ENCODE data around the gene G3BP2.
"Not testable (repeated sequence)": the region's sequence is repeated elsewhere in the genome, so short reads cannot be mapped to it uniquely, and the experiment has no call there.

The G3BP2 gene

GRCh38 chr4:75673027-75673958 lies at the start of gene G3BP2:
TSS of gene G3BP2 (minus strand) at chr4:75673411. CDS start at chr4:75662025, 11,386 bp downstream.
- peak; percentile 97 for DNase-seq

GRCh38 chr4:75722417-75722816 lies 49.2 kb upstream of the G3BP2 start:
- no peak for DNase-seq

- DNase-seq: no peak
Observed at GRCh38 chr4:75718529-75718928, 45.3 kb upstream of the G3BP2 start.

DNA sequence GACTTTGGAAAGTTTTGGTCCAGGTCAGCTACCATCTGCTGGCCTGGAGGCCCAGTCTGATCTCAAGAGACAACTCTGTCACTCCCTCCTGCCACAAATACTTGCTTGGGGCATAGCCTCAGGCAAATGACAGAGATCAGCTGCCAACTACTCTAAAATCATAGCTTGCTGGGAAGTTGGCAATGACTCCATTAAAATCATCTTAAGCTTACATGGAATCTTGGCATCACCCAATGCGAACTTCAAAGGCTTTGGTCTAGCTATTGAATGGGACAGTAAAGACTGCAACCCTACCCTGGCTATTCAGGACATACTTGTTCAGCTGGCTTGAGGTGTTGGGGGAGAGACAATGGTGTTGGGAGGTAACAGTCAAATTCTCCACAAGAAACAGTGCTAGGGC lies 44.2 kb upstream of the G3BP2 start:
- DNase-seq: no peak

DNA sequence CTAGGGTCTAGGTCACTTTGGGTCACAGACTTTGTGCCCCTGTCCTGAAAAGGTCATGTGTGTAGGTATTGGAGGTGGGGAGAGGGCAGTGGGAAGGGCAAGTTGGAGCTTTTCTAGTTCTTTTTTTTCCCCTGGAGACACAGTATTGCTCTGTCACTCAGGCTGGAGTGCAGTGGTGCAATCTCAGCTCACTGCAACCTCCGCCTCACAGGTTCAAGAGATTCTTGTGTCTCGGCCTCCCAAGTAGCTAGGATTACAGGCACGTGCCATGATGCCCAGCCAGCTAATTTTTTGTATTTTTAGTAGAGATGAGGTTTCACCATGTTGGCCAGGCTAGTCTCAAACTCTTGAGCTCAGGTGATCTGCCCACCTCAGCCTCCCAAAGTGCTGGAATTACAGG lies 42.8 kb upstream of the G3BP2 start:
- not testable (repeated sequence) for DNase-seq

GRCh38 chr4:75715105-75715799 lies 42.0 kb upstream of the G3BP2 start:
- DNase-seq: no peak

- DNase-seq: no peak
Observed at GRCh38 chr4:75714704-75715103, 41.5 kb upstream of the G3BP2 start.

DNA sequence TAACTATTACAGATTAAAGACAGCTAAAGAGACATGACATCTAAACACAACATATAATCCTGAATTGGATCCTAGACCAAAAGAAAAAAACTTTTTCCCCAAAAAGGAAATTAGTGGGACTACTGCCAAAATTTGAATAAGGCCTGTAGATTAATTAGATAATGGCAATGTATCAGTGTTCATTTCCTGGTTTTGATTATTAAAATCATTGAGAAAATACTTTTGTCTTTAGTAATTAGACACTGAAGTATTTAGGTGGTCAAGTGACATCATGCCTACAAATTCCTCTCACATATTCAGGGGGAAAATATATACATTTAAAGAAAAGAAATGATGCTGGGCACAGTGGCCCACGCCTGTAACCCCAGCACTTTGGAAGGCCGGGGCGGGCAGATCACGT lies 40.8 kb upstream of the G3BP2 start:
- no peak for DNase-seq

DNA sequence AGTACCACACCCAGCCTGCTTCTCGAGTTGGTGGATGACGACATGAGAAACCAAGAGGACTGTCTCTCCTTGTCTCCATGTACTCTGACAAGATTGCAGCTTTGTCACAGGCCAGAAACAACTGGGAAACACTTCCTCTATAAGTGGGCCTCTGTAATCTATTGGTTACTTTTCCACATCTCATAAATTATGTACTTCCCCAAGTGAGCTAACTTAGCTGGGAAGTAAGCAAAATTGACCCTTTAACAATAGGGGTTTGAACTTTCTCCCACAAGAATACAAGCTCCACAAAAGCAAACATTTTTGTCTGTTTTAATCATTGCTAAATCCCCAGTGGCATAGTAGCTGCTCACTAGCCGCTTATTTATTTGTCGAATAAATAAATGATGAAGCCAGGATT lies 37.0 kb upstream of the G3BP2 start:
- no peak for DNase-seq

DNA sequence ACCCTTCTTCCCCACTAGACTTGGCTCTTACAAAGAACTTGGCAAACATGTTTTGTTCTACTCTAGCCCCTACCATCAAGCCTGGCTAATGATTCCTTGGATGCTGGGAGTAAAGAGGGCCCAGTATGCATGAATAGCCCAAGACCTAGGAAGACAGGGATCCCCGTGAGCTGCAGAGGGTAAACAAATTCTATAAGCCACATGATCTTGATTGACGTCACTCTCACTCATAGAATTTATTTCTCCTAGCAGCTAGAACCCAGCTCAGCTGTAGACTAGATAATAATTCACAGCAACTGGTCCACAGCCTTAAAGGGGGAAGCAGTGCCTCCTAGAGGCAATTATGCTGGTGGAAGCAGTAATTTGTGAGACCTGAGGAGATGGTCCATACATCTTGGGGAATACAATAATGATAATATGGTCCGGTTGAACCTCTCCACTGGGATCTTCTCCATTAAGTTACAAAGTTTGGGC lies 35.0 kb upstream of the G3BP2 start:
- DNase-seq: peak; percentile 8

GRCh38 chr4:75705198-75705977 lies 32.2 kb upstream of the G3BP2 start:
- no peak for DNase-seq

- no peak for DNase-seq
Observed at GRCh38 chr4:75702919-75703411, 29.8 kb upstream of the G3BP2 start.

DNA sequence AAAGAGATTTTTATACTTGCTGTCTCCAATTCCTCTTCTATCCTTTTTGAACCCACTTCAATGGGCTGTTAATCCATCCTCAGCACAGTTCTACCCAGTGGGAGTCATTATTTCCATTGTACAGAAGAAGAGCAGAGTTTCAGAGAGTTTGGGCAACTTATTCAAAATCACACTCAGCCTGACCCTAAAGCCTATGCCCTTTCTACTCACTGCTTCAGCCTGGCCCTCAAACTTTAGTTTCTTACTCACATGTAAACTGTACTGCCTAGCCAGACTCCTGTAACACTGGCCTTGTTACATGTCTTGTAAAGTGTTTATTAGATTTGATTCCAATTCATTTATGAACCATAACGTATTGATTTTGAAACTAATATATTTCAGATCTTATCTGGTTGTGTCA lies 26.1 kb upstream of the G3BP2 start:
- DNase-seq: no peak

GRCh38 chr4:75698963-75699228 lies 25.7 kb upstream of the G3BP2 start:
- no peak for DNase-seq

GRCh38 chr4:75698162-75698962 lies 25.2 kb upstream of the G3BP2 start:
- no peak for DNase-seq

GRCh38 chr4:75696581-75696980 lies 23.4 kb upstream of the G3BP2 start:
- no peak for DNase-seq

DNA sequence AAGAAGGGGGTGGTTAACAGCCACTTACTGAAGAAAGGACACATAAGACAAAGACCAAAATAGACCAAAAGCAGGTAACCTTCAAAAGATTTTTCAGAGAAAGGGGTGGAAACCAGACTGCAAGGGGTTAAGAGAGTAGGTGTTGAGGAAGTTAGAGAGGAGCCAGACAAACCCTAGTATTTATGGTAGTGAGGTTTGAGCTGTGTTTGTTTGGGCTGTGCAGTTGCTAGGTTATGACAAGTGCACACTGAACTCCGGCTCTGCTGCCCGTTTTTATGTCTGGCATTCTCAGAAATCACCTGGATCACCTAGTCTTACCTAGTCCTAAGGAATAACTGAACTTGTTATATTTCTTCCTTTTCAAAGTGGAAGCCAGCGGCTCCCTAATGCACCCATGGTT lies 22.9 kb upstream of the G3BP2 start:
- no peak for DNase-seq

DNA sequence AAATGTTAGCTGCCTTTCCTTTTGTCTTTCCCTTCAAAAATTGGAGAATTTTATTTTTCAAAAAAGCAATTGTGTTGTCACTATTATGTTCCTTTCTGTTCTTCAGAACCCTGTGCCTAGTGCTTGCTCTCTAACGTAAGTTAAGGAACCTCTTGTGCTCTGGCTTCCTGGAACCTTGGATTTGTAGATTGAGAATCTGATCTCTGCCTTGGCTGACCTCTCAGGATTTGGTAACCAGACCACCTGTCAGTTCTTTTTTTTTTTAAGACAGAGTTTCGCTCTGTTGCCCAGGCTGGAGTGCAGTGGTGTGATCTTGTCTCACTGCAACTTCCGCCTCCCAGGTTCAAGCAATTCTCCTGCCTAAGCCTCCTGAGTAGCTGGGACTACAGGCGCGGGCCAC lies 18.9 kb upstream of the G3BP2 start:
- not testable (repeated sequence) for DNase-seq

GRCh38 chr4:75687125-75687524 lies 13.9 kb upstream of the G3BP2 start:
- not testable (repeated sequence) for DNase-seq

DNA sequence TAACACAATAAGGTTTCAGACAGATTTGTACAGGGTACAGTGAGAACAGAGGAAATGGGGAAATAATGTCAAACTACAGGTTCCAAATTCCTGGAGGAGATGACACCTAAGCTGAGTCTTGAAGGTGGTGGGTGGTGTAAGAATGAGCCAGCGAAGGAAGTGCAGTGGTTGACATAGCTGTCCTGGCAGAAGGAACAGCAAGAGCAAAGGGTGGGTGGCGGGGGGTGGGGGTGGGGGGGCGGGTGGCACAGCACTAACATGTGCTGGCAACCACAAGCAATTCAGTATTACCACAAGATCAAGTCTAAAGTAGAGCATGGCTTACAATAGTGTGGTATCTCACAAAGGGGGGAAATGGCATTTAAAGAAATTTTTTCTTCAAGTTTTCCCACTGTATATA lies 13.1 kb upstream of the G3BP2 start:
- DNase-seq: no peak

GRCh38 chr4:75685546-75686189 lies 12.5 kb upstream of the G3BP2 start:
- no peak for DNase-seq

Measured in stimulated activated CD4-positive, alpha-beta T cell treated with anti-CD3 and anti-CD28 coated beads, Interleukin-4, amount 100 ng/mL, for 1 hour (primary cell).